Spleen (tissue), 11 donors: Measurements from ENCODE around the gene APOL3. TPM values are rescaled to one million over a fixed set of nuclear protein-coding genes. Genes with fewer than 3 reads are reported as not detected.
"Not testable (repeated sequence)": the region's sequence is repeated elsewhere in the genome, so short reads cannot be mapped to it uniquely, and the experiment has no call there.

Source experiments
- DNase-seq: peaks from one replicate; pipeline ENCODE4 v3.0.0-alpha.2; 2020
- H3K27ac ChIP-seq, 8 donors: fragments of 200-600 bp; sonication (generic) in 7 of 8; 1 replicate in 4 of 8; 2 replicates in 4 of 8; pipeline versions ENCODE4 v1.5.0 to v1.8.0; 2016 to 2021; ENCODE audit warnings: inconsistent platforms in 4 of 8, mild to moderate bottlenecking in 4 of 8, moderate library complexity in 1 of 8
- H3K27me3 ChIP-seq, 7 donors: fragments of 200-600 bp; sonication (generic) in 6 of 7; replicated peaks in 1 of 7; 1 replicate in 4 of 7; 2 replicates in 3 of 7; pipeline versions ENCODE4 v1.5.0 to v1.8.0; 2016 to 2021; ENCODE audit warnings: inconsistent platforms in 3 of 7, mild to moderate bottlenecking in 1 of 7
- H3K36me3 ChIP-seq, 6 donors: fragments of 200-600 bp; sonication (generic) in 5 of 6; 1 replicate in 4 of 6; 2 replicates in 2 of 6; pipeline versions ENCODE4 v1.5.0 to v1.8.0; 2016 to 2021; ENCODE audit warnings: inconsistent platforms in 2 of 6
- H3K4me1 ChIP-seq, 6 donors: fragments of 200-600 bp; sonication (generic) in 5 of 6; 1 replicate in 3 of 6; 2 replicates in 3 of 6; pipeline versions ENCODE4 v1.5.0 to v1.8.0; 2016 to 2021; ENCODE audit warnings: inconsistent platforms in 3 of 6
- H3K4me3 ChIP-seq, 8 donors: fragments of 200-600 bp; sonication (generic) in 7 of 8; 1 replicate in 4 of 8; 2 replicates in 4 of 8; pipeline versions ENCODE4 v1.5.0 to v1.8.0; 2016 to 2021; ENCODE audit warnings: inconsistent platforms in 4 of 8, mild to moderate bottlenecking in 4 of 8, moderate library complexity in 2 of 8
- H3K9me3 ChIP-seq, 8 donors: fragments of 200-600 bp; sonication (generic) in 7 of 8; 1 replicate in 4 of 8; 2 replicates in 4 of 8; pipeline versions ENCODE4 v1.5.0 to v1.8.0; 2016 to 2021; ENCODE audit warnings: inconsistent platforms in 4 of 8
- POLR2A ChIP-seq, 3 donors: fragments of 450-650 bp; IDR thresholded peaks; one replicate each; pipeline ENCODE4 v1.5.1; 2017; ENCODE audit warnings: antibody characterized with exemption in 3 of 3, mild to moderate bottlenecking in 1 of 3
- POLR2AphosphoS5 ChIP-seq, 3 donors: sonication (generic); formaldehyde crosslinking; IDR thresholded peaks; one replicate each; pipeline ENCODE4 v1.5.1; 2017; ENCODE audit warnings: antibody characterized with exemption in 3 of 3
- WGBS, 5 donors: extraction: QIAGEN DNeasy Blood & Tissue Kit in 3 of 5; methylation state at CpG; one replicate each; pipeline versions ENCODE4 v1.1.5 to v1.1.7; 2013 to 2018; 5-methylcytosine and 5-hydroxymethylcytosine counted together
- intact Hi-C: fragments of 100-400 bp; cut with DNase I; formaldehyde crosslinking; loops from one replicate; pipeline ENCODE4 v1.15.0; 2023; ENCODE audit warnings: low total_unique reads
- polyA plus RNA-seq, 3 donors: library from polyadenylated mRNA; stranded (reverse); fragments of 200-250 nt; gene quantifications; one replicate each; pipeline ENCODE4 v1.2.1, GENCODE V29; 2013
- total RNA-seq, 7 donors: library from RNA; depleted of rRNA in 3 of 7; stranded (reverse); fragments of >200 nt in 3 of 7; fragmentation: NEBNext Ultra II Directional in 4 of 7; extraction: Animal tissue kit (Norgen Biotek cat#: 25700) in 4 of 7; gene quantifications; one replicate each; pipeline versions ENCODE4 v1.1.0 to v1.2.1, GENCODE V29; 2016 to 2021
- TF ChIP-seq, protein P1 (sequence below), 11 experiments: fragments of 200-600 bp in 7 of 11; fragments of 450-650 bp in 4 of 11; sonication (generic) in 4 of 11; IDR thresholded peaks in 8 of 11; conservative IDR thresholded peaks in 3 of 11; 1 replicate in 7 of 11; 2 replicates in 4 of 11; pipeline versions ENCODE4 v1.4.0 to v1.8.0; 2016 to 2021; ENCODE audit warnings: antibody characterized with exemption in 11 of 11, inconsistent platforms in 4 of 11, mild to moderate bottlenecking in 1 of 11
- donor health status: healthy with polysubstance abuse.
- donor health status: DM: no; HTN: no; CAD: no; lungs with moderate emphysema.
- donor health status: DM: no; HTN: no; CAD: no.
- donor health status: Bipolar disorder and iron deficiency.
- donor health status: healthy.
- donor health status: DM: no; HTN: no; CAD: no.
- donor health status: DM: yes; HTN: yes; CAD: no.

The APOL3 gene
- total and polyA plus RNA-seq, 10 donors = 32.6 to 146 (median 101) TPM

DNA sequence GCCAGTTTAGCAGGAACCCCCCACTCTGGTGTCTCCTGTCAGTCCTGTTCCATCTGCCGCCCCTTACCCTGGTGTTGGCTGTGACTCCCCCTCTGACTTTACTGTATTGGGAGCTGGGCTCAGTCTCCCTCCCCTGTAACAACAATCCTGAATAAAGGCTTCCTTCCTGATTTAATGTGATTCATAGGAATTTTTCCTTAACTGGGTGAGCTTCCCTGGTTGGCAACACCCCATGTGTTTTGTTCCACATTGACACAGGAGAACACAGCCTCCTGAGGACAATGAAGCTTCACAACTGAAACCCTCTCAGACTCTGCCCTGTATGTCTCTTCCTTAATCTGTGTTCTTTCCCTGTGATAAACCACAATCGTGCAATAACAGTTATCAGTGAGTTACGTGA lies 32.6 kb upstream of the APOL3 start:
- Histone ChIP-seq H3K4me3 (no peak overlapping the region), H3K36me3 (no peaks in the 10 kb centered on the region), H3K4me1 (peaks cover 5 to 30% (median 22%) of the 10 kb centered on the region in 6 donors), H3K9me3 (no peaks in the 10 kb centered on the region), H3K27me3 (no peaks in the 10 kb centered on the region), H3K27ac (no peak overlapping the region)
- TF ChIP-seq POLR2A (IDR thresholded peaks at IDR 0.05) (no peak), POLR2AphosphoS5 (IDR thresholded peaks at IDR 0.05) (no peak)
- TF ChIP-seq, protein P1, sequence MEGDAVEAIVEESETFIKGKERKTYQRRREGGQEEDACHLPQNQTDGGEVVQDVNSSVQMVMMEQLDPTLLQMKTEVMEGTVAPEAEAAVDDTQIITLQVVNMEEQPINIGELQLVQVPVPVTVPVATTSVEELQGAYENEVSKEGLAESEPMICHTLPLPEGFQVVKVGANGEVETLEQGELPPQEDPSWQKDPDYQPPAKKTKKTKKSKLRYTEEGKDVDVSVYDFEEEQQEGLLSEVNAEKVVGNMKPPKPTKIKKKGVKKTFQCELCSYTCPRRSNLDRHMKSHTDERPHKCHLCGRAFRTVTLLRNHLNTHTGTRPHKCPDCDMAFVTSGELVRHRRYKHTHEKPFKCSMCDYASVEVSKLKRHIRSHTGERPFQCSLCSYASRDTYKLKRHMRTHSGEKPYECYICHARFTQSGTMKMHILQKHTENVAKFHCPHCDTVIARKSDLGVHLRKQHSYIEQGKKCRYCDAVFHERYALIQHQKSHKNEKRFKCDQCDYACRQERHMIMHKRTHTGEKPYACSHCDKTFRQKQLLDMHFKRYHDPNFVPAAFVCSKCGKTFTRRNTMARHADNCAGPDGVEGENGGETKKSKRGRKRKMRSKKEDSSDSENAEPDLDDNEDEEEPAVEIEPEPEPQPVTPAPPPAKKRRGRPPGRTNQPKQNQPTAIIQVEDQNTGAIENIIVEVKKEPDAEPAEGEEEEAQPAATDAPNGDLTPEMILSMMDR (IDR thresholded peaks at IDR 0.05 in 8 of 11, conservative IDR thresholded peaks at IDR 0.05 in 3 of 11) = no peak
- DNase-seq = no peak
- intact Hi-C loops = loop anchor here (10.0 kb wide), 1 partner anchor 82 kb away; no protein-coding TSS in a partner anchor
- WGBS, 5 donors = 68 to 94% (median 76%) methylated on average over 3 of the region's 3 CpGs

DNA sequence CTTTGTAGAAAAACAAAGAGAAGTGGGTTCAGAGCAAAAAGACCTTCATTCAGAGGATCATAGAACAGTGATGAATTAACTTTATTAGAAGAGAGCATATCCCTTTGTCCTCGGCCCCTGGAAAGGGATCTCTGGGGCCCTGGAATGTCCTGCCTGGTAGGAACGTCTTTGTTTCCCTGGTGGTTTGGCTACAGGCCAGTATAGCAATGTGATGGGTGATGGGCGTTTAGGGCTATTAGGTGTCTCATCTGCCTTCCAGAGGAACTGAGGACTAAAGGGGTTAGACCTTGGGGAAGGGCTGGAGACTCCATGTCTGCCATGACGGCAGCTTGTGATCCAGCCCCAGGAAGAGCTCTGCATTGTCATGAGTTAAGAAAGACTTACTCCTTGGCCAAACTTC lies 32.0 kb upstream of the APOL3 start:
- Histone ChIP-seq H3K4me3 (no peak overlapping the region), H3K27me3 (no peaks in the 10 kb centered on the region), H3K9me3 (no peaks in the 10 kb centered on the region), H3K4me1 (peaks cover 5 to 23% (median 16%) of the 10 kb centered on the region in 6 donors), H3K36me3 (no peaks in the 10 kb centered on the region), H3K27ac (no peak overlapping the region)
- intact Hi-C loops = loop anchor here (10.0 kb wide), 1 partner anchor 82 kb away; no protein-coding TSS in a partner anchor
- TF ChIP-seq POLR2AphosphoS5 (IDR thresholded peaks at IDR 0.05) (no peak), POLR2A (IDR thresholded peaks at IDR 0.05) (no peak)
- TF ChIP-seq, protein P1 (IDR thresholded peaks at IDR 0.05 in 8 of 11, conservative IDR thresholded peaks at IDR 0.05 in 3 of 11) = no peak
- 52 to 83% (median 58%) methylated on average over 3 to 4 of the region's 4 CpGs for WGBS, 5 donors
- no peak for DNase-seq

DNA sequence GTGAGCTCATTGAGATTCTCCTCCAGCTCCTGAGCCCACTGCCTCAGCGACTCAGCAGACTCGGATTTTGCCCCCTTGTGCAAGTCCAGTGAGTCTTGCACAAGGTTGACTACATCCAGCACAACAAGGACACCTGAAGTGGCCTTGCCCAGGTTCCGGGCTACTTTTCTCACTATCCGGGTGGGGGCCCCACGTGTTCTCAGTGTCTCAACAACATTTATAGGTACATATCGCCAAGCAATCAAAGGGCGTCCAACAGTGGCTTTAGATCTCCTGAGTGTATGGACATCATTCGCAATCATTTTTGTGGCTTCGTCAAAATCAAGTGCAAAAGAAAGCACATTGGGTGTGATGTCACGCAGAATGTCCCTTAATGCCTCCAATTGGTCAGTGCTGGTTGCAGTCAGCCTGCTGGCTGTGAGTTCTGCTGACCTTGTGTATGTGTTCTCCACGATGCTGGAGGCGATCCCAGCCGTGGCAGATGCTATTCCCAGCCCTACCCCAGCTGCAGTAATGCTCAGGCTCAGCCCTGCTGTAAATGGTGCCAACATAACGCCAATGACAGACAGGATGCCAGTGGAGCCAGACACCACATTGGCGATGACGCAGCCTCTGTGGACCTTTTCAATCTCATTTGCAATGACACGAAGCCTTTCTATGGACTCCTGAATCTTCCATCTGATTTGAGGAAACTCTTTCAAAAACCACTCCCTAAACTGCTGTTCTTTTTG lies 30.7 kb upstream of the APOL3 start:
- peaks cover 0 to 11% (median 5%) of the 10 kb centered on the region in 6 donors for H3K4me1 ChIP-seq
- TF ChIP-seq POLR2AphosphoS5 (IDR thresholded peaks at IDR 0.05) (peak in 2 of 3 donors; percentile 15 to 28), POLR2A (IDR thresholded peaks at IDR 0.05) (no peak)
- intact Hi-C loops = loop anchor here (10.0 kb wide), 1 partner anchor 84 kb away; no protein-coding TSS in a partner anchor
- H3K27me3 ChIP-seq = no peaks in the 10 kb centered on the region
- WGBS, 5 donors = 72 to 84% (median 79%) methylated on average over 17 of the region's 17 CpGs
- no peak overlapping the region for H3K4me3 ChIP-seq
- no peaks in the 10 kb centered on the region for H3K9me3 ChIP-seq
- no peaks in the 10 kb centered on the region for H3K36me3 ChIP-seq
- no peak for DNase-seq
- no peak overlapping the region for H3K27ac ChIP-seq

DNA sequence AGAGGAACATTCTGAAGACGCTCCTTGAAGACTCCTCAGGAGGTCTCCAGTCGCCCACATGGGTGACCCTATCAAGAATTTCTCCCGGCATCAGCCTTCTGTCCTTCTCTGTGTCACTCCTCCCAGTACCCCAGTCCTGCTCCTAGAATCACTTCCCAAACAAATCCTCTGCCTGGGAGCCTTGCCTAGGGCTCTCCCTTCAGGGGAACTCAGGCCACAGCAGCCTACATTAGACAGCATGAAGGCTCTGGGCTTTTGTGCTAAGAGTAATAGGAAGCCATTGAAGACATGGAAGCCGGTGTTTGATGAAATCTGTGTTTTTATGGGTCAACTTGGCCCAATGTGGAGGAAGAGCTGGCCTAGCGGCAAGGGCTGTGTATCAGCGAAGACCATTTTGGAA lies 27.3 kb upstream of the APOL3 start:
- not testable (repeated sequence) for H3K4me1 ChIP-seq, H3K9me3 ChIP-seq, H3K27me3 ChIP-seq, H3K36me3 ChIP-seq, H3K27ac ChIP-seq, H3K4me3 ChIP-seq, DNase-seq
- intact Hi-C loops = loop anchor here (10.0 kb wide), 1 partner anchor 297 kb away; the partner anchor contains the start of gene TXN2
- WGBS, 5 donors = 92 to 100% (median 95%) methylated on average over 3 of the region's 6 CpGs

DNA sequence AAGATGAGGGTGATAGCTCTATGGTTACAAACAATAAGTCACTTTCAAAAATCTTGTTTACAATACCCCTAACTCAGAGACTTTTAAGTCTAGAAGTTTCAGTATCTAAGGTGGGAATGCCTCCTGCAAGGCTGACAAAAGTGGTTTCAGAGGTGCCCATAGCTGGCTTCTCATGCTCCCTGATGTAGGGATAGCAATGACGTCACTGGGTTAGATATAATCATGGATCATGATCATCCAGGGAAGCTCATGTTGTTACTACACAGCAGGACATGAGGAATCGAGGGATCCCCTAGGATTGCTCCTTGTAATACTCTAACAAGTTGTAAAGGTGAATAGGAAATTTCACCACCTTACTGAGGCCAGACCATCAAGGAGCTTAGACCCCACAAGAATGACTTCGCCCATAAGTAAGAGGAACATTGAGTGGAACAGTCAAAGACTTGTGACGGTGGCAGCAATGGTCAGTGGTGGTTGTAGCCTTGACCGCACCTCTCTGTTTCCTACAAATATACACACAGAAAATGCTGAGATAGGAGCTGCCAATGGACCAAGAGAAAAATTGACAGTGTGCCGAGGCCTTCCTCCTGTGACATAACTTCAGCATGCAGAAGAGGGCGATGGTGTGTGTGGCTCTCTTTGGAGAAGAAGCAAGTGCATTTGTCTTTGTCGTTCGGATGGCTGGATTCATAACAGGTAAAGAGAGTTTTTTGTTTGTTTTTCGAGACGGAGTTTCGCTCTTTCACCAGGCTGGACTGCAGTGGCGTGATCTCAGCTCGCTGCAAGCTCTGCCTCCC lies 25.5 kb upstream of the APOL3 start:
- intact Hi-C loops = loop anchor here (10.0 kb wide), 1 partner anchor 299 kb away; the partner anchor contains the start of gene TXN2
- Histone ChIP-seq H3K4me3 (no peak overlapping the region), H3K36me3 (no peaks in the 10 kb centered on the region), H3K27ac (no peak overlapping the region), H3K4me1 (peaks cover 0 to 7% (median 0%) of the 10 kb centered on the region in 6 donors), H3K9me3 (no peaks in the 10 kb centered on the region), H3K27me3 (no peaks in the 10 kb centered on the region)
- TF ChIP-seq POLR2AphosphoS5 (IDR thresholded peaks at IDR 0.05) = no peak
- TF ChIP-seq, protein P1 (IDR thresholded peaks at IDR 0.05 in 8 of 11, conservative IDR thresholded peaks at IDR 0.05 in 3 of 11) = no peak
- TF ChIP-seq POLR2A (IDR thresholded peaks at IDR 0.05) = no peak
- DNase-seq = no peak
- WGBS, 5 donors = 80 to 89% (median 86%) methylated on average over 14 of the region's 14 CpGs
